GM10248 (cell line): ENCODE results near the gene PCSK6.

Experiments used
- CTCF ChIA-PET: fragments of 300-600 bp; sonication (Branson Sonifier 250); formaldehyde crosslinking; extraction: SDS; loops from one replicate; lab custom pipeline; 2021; ENCODE audit warnings: antibody characterized with exemption; lab: Yijun Ruan, JAX
- POLR2A ChIA-PET: fragments of 350-650 bp; sonication (Branson Sonifier 250); formaldehyde crosslinking; extraction: SDS; loops from one replicate; lab custom pipeline; 2020; ENCODE audit warnings: antibody characterized with exemption; lab: Yijun Ruan, JAX
- DNase-seq: peaks from one replicate; pipeline ENCODE4 v3.0.0; 2012; ENCODE audit errors: extremely low spot score
- TF ChIP-seq, protein P1 (sequence below): IDR thresholded peaks from 2 replicates; pipeline ENCODE4 v1.5.1; 2012; ENCODE audit warnings: mild to moderate bottlenecking, low read depth; ENCODE audit errors: extremely low read depth, missing control alignments, control extremely low read depth

The PCSK6 gene

GRCh38 chr15:101528917-101529299 lies 39.4 kb upstream of the PCSK6 start:
- DNase-seq, result peak; percentile 5
- ChIA-PET POLR2A (no interaction called here), CTCF (interaction anchor here (1.8 kb wide), 1 partner anchor 17 kb away, joined by 6 read pairs; no protein-coding TSS in a partner anchor)
- TF ChIP-seq, protein P1, sequence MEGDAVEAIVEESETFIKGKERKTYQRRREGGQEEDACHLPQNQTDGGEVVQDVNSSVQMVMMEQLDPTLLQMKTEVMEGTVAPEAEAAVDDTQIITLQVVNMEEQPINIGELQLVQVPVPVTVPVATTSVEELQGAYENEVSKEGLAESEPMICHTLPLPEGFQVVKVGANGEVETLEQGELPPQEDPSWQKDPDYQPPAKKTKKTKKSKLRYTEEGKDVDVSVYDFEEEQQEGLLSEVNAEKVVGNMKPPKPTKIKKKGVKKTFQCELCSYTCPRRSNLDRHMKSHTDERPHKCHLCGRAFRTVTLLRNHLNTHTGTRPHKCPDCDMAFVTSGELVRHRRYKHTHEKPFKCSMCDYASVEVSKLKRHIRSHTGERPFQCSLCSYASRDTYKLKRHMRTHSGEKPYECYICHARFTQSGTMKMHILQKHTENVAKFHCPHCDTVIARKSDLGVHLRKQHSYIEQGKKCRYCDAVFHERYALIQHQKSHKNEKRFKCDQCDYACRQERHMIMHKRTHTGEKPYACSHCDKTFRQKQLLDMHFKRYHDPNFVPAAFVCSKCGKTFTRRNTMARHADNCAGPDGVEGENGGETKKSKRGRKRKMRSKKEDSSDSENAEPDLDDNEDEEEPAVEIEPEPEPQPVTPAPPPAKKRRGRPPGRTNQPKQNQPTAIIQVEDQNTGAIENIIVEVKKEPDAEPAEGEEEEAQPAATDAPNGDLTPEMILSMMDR, result no peak

- peak; percentile 13 for DNase-seq
- CTCF ChIA-PET, result interaction anchor here (1.1 to 1.8 kb wide), 2 partner anchors 16 to 93 kb away, joined by 3 to 6 read pairs; no protein-coding TSS in a partner anchor
- POLR2A ChIA-PET, result no interaction called here
- TF ChIP-seq, protein P1, result no peak
Measured at GRCh38 chr15:101528108-101528916, 38.8 kb upstream of the PCSK6 start.

GRCh38 chr15:101526890-101527289 lies 37.4 kb upstream of the PCSK6 start:
- TF ChIP-seq, protein P1, result no peak
- ChIA-PET POLR2A (no interaction called here), CTCF (interaction anchor here (1.8 kb wide), 1 partner anchor 15 kb away, joined by 6 read pairs; no protein-coding TSS in a partner anchor)
- peak; percentile 6 for DNase-seq

DNA sequence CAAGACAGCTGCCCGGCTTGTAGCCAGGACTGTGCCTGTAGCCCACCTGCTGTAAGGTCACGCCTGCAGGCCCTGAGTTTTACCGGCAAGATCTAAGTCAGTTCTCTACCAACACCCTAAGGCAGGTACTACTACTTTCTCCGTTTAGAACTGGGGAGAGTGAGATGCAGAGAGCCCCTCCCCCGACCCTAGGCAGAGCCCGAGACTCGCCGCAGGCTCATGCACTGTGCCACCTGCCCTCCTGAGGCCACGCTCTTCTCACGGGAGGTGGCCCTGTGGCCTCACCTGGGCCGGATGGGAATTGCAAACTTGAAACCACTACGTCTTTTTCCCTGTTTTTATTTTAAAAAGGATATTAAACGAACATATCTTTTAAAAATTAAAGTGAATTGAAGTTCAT lies 36.9 kb upstream of the PCSK6 start:
- POLR2A ChIA-PET, result no interaction called here

GRCh38 chr15:101526021-101526420 lies 36.5 kb upstream of the PCSK6 start:
- TF ChIP-seq, protein P1, result no peak
- no peak for DNase-seq
- ChIA-PET CTCF (interaction anchor here (1.2 kb wide), 1 partner anchor 24 kb away, joined by 3 read pairs; no protein-coding TSS in a partner anchor), POLR2A (no interaction called here)

More for the DNA sequence above, 36.9 kb upstream of the PCSK6 start:
- DNase-seq, result peak; percentile 13
- CTCF ChIA-PET, result interaction anchor here (1.2 kb wide), 1 partner anchor 25 kb away, joined by 3 read pairs; no protein-coding TSS in a partner anchor
- TF ChIP-seq, protein P1, result no peak

DNA sequence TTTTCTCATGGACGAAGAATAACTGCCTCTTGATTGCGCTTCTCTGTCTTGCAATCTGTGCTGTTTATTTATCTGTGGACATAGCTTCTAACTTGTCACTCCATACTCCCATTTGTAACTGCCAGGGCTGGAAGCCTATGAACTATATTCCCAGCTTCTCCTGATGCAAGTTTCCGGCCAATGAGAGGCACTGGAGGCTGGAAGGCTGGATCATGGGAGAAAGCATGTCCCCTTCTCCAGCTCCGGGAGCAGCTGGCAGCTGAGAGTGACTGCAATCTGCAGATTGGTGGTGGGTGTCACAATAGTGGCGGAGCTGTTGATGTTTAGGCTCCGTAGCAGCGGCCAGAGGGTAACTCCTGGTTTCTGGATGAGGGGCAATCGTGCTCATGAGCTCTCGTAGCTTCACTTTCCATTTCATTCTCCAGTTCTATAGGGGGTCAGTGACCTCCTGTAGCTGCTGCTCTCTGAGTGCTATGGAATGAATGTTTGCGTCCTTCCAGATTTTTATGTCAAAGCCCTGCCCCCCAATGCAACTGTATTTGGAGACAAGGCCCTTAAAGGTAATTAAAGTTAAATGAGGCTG lies 35.7 kb upstream of the PCSK6 start:
- ChIA-PET CTCF (interaction anchor here (1.2 to 2.1 kb wide), 2 partner anchors 13 to 23 kb away, joined by 3 to 5 read pairs; no protein-coding TSS in a partner anchor), POLR2A (no interaction called here)
- TF ChIP-seq, protein P1, result no peak
- DNase-seq, result peak; percentile 11
